ENCODE measurements around the gene ENTREP3.

- TF ChIP-seq CTCF (IDR thresholded peaks at IDR 0.05) = no peak
- no peak for TF ChIP-seq POLR2AphosphoS5 (IDR thresholded peaks at IDR 0.05)
- TF ChIP-seq POLR2A (IDR thresholded peaks at IDR 0.05) = no peak
Measured at GRCh38 chr1:155198547-155198906, 56.8 kb downstream of the ENTREP3 start.
